ENCODE results near the gene PIPOX. TPM values are rescaled to one million over a fixed set of nuclear protein-coding genes. Genes with fewer than 3 reads are reported as not detected.

The PIPOX gene, protein sequence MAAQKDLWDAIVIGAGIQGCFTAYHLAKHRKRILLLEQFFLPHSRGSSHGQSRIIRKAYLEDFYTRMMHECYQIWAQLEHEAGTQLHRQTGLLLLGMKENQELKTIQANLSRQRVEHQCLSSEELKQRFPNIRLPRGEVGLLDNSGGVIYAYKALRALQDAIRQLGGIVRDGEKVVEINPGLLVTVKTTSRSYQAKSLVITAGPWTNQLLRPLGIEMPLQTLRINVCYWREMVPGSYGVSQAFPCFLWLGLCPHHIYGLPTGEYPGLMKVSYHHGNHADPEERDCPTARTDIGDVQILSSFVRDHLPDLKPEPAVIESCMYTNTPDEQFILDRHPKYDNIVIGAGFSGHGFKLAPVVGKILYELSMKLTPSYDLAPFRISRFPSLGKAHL
- total RNA-seq (2021; fragmentation: NEBNext Ultra II Directional; extraction: Animal tissue kit (Norgen Biotek cat#: 25700)): 55.5 and 57.2 TPM in 2 replicates
- 75.0 and 99.6 TPM in 2 replicates for polyA plus RNA-seq (2011; rRNA removed)
- 70.3 TPM for polyA plus RNA-seq (2011; cell fraction: cytosol; rRNA removed)
- polyA plus RNA-seq (2011; cell fraction: nucleus; rRNA removed): 39.1 TPM
- 46.5 to 58.4 TPM (median 54.3 TPM) in 4 replicates for polyA plus RNA-seq (2012, experiment 1 of 2)
- polyA plus RNA-seq (2012, experiment 2 of 2): 39.4 TPM
- polyA plus RNA-seq (2013, experiment 1 of 2): 51.2 TPM
- 48.0 TPM for polyA plus RNA-seq (2013, experiment 2 of 2)
- 68.1 and 68.2 TPM in 2 replicates for polyA minus RNA-seq (2011; rRNA and poly(A)+ RNA removed)
- 15.8 TPM for polyA minus RNA-seq (2011; cell fraction: cytosol; rRNA and poly(A)+ RNA removed)
- polyA minus RNA-seq (2011; cell fraction: nucleus; rRNA and poly(A)+ RNA removed): 28.2 TPM
- long read RNA-seq, experiment 1, transcript PIPOX-201 (8 exons, 2,414 nt): major isoform, 9 of 34 reads
- long read RNA-seq, experiment 1, partial matches to known transcripts: 21 of 34 reads
- long read RNA-seq, experiment 1, other reads (novel, unspliced or antisense): 4 of 34 reads
- long read RNA-seq, experiment 2, transcript PIPOX-201 (8 exons, 2,414 nt): major isoform, 33 of 39 reads
- long read RNA-seq, experiment 2, partial matches to known transcripts: 1 of 39 reads
- long read RNA-seq, experiment 2, other reads (novel, unspliced or antisense): 5 of 39 reads

DNA sequence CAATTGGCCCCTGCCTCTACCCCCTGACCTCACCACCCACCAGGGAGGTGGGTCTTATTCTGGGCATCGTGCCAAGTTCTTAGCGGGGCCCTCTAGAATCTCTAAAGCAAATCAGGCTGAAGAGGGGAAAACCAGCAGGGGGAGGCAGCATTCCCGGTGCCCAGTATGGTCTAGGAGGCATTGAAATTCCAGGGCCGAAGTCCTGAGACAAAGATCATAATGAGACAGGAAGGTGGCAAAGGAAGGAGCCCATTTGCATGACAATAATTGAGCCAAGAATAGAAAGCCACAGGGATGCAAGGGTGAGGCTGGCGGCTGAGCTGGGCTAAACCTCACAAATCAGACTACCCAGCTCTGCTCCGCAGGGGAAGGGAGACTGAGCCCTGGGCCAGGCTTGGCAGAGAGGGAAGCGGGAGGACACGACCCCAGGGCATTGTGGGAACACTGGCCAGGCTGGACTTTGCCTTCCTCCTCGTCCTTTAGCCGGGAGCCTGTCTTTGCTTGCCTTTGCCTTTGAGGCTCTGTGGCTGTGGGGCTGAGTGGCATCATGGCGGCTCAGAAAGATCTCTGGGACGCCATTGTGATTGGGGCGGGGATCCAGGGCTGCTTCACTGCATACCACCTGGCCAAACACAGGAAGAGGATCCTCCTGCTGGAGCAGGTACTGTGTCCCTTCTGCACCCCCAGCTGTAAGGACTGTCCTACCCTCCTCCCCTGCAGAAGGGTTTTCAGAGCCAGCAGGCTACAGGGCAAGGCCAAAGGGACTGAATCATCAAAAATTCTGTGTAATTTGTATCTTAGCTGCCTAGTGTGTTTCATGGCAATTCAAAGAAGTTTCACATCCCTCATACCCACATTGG is at the start of gene PIPOX:
Gene PIPOX, plus strand, starts transcription at position 463 of the 860 bp plus-strand sequence. Its CDS starts 85 bp downstream, at position 548.
- H3K4me3 ChIP-seq (ENCODE audit: extremely low read depth in 1 of 4, insufficient read depth in 2 of 4, low read depth in 3 of 4, low read length in 4 of 4): peak within 1 kb of the TSS in 3 of 4 experiments; percentile 0 to 25 (median 15); a peak in 3 of 8 replicates
- CTCF ChIA-PET (ENCODE audit: partially characterized antibody): interaction anchor here (0.8 to 4.8 kb wide), 13 partner anchors 11 to 82 kb away, joined by 3 to 23 read pairs (median 5); no protein-coding TSS in a partner anchor
- TF ChIP-seq SRF (IDR thresholded peaks at IDR 0.05; ENCODE audit: low read depth, low read length) (no peak), TEAD4 (IDR thresholded peaks at IDR 0.05; ENCODE audit: low read depth, low read length) (peak; percentile 97), GTF2F1 (IDR thresholded peaks at IDR 0.05; ENCODE audit: borderline replicate concordance, low read depth, low read length) (peak; percentile 24; the same call in 1 of the 2 replicates), CHD2 (IDR thresholded peaks at IDR 0.05; ENCODE audit: low read length) (peak; percentile 37; the same call in 1 of the 2 replicates), YY1 (IDR thresholded peaks at IDR 0.05; ENCODE audit: low read depth, low read length) (peak; percentile 83), POLR2AphosphoS5 (IDR thresholded peaks at IDR 0.05; ENCODE audit: low read depth, low read length) (peak; percentile 71; the same call in 1 of the 2 replicates)

More for the DNA sequence above, at the start of gene PIPOX:
- DNase-seq (ENCODE audit: low read depth in 1 of 2, low spot score in 2 of 2): peak; percentile 81 to 94
- Histone ChIP-seq H3K14ac (ENCODE audit: insufficient read length) (peak within 1 kb of the TSS; percentile 38), H2AFZ (ENCODE audit: low read length) (no peak within 1 kb of the TSS), H2BK12ac (ENCODE audit: low read depth, low read length) (peak within 1 kb of the TSS; percentile 99), H4K20me1 (replicated peaks in 1 of 2; ENCODE audit: control insufficient read depth in 1 of 2, insufficient read depth in 2 of 2, low read length in 2 of 2) (no peaks in the 10 kb centered on the region), H2BK20ac (ENCODE audit: low read length) (peak within 1 kb of the TSS; percentile 100), H3K23me2 (ENCODE audit: low read depth, low read length) (peaks cover 4% of the 10 kb centered on the region; the same call in 1 of the 2 replicates), H3K27me3 (replicated peaks in 1 of 4; ENCODE audit: control insufficient read depth in 3 of 4, extremely low read depth in 1 of 4, insufficient read depth in 3 of 4, low read length in 3 of 4) (no peaks in the 10 kb centered on the region), H2AK5ac (ENCODE audit: low read depth, low read length) (peak within 1 kb of the TSS; percentile 99), H3K4ac (replicated peaks; ENCODE audit: insufficient read length, low read depth, low read length) (peak within 1 kb of the TSS; percentile 54), H4K91ac (replicated peaks; ENCODE audit: insufficient read length, low read length) (peak within 1 kb of the TSS; percentile 97), H3K9me3 (ENCODE audit: insufficient read depth in 2 of 2, low read depth in 1 of 2, low read length in 1 of 2) (no peaks in the 10 kb centered on the region), H2BK15ac (ENCODE audit: low read length) (peak within 1 kb of the TSS; percentile 21), H3K18ac (ENCODE audit: extremely low read depth, low read length) (peak within 1 kb of the TSS; percentile 100), H3K4me1 (replicated peaks in 1 of 4; ENCODE audit: control insufficient read depth in 3 of 4, insufficient read depth in 4 of 4, low read length in 3 of 4) (peaks cover 14 to 27% (median 20%) of the 10 kb centered on the region in 4 experiments), H3K9ac (replicated peaks in 1 of 4; ENCODE audit: extremely low read depth in 1 of 4, low read depth in 3 of 4, low read length in 3 of 4) (peak within 1 kb of the TSS in 3 of 4 experiments; percentile 48 to 63 (median 61); a peak in 6 of 7 replicates), H4K5ac (ENCODE audit: insufficient read length, low read depth, low read length) (peak within 1 kb of the TSS; percentile 90), H2BK5ac (ENCODE audit: low read depth, low read length) (peak within 1 kb of the TSS; percentile 100), H3K36me3 (ENCODE audit: control insufficient read depth in 2 of 4, insufficient read depth in 4 of 4, low read length in 3 of 4) (peaks cover 0 to 16% (median 1%) of the 10 kb centered on the region in 4 experiments; a peak in 3 of 8 replicates), H4K8ac (ENCODE audit: extremely low read depth, insufficient read depth, low read length) (peak within 1 kb of the TSS; percentile 86), H3K79me2 (ENCODE audit: control insufficient read depth in 1 of 2, insufficient read depth in 2 of 2, low read length in 2 of 2) (peaks cover 0 to 6% of the 10 kb centered on the region in 2 experiments; a peak in 1 of 4 replicates), H2BK120ac (replicated peaks; ENCODE audit: low read depth, low read length) (peak within 1 kb of the TSS; percentile 99), H3K27ac (ENCODE audit: low read depth, low read length) (peak within 1 kb of the TSS; percentile 92), H3K56ac (replicated peaks; ENCODE audit: insufficient read length, low read depth, low read length) (peak within 1 kb of the TSS; percentile 77), H3K4me2 (ENCODE audit: insufficient read depth in 1 of 2, low read depth in 2 of 2, low read length in 2 of 2) (peak within 1 kb of the TSS; percentile 54 to 66), H3K23ac (ENCODE audit: insufficient read length) (no peak within 1 kb of the TSS), H3K79me1 (ENCODE audit: low read depth, low read length) (0 out of 2 replicates have a peak, but pooled peaks cover 2% of the 10 kb centered on the region)
- POLR2A ChIA-PET (ENCODE audit: partially characterized antibody): interaction anchor here (0.9 to 3.6 kb wide), 20 partner anchors 8 to 136 kb away, joined by 3 to 43 read pairs (median 5); no protein-coding TSS in a partner anchor
- WGBS, 2 experiments (ENCODE audit: extremely low coverage in 1 of 2, insufficient coverage in 1 of 2, insufficient read length in 1 of 2, insufficient replicate concordance in 2 of 2, low coverage in 1 of 2, low lambda C conversion rate in 2 of 2, missing lambda C conversion rate in 1 of 2): 6% methylated on average over 13 of the region's 13 CpGs; no CpG with 5 or more reads in 1 of the 2 experiments
- peak; percentile 99 for FAIRE-seq
